Measurements from ENCODE around the gene EIPR1.
A peak's percentile ranks its signal among the peaks of the same experiment; 100 is the strongest.

The EIPR1 gene

GRCh38 chr2:3377612-3378432, at the start of gene EIPR1:
EIPR1 (minus strand) TSS chr2:3377818; CDS start chr2:3377689, 129 bp downstream.
- peak; percentile 96 for DNase-seq

GRCh38 chr2:3427272-3427671, 49.7 kb upstream of the EIPR1 start:
- DNase-seq, result no peak

- no peak for DNase-seq
Measured at GRCh38 chr2:3426615-3427014, 49.0 kb upstream of the EIPR1 start.

- DNase-seq, result no peak
Measured at GRCh38 chr2:3424171-3424795, 46.7 kb upstream of the EIPR1 start.

- DNase-seq, result peak; percentile 22
Measured at GRCh38 chr2:3423492-3424170, 46.0 kb upstream of the EIPR1 start.

- no peak for DNase-seq
Measured at GRCh38 chr2:3422161-3422779, 44.7 kb upstream of the EIPR1 start.

- DNase-seq, result no peak
Measured at GRCh38 chr2:3421580-3421979, 44.0 kb upstream of the EIPR1 start.

GRCh38 chr2:3420769-3421397, 43.3 kb upstream of the EIPR1 start:
- DNase-seq, result no peak

- no peak for DNase-seq
Measured at GRCh38 chr2:3420076-3420768, 42.6 kb upstream of the EIPR1 start.

- no peak for DNase-seq
Measured at GRCh38 chr2:3418766-3419404, 41.3 kb upstream of the EIPR1 start.

GRCh38 chr2:3414133-3414860, 36.7 kb upstream of the EIPR1 start:
- no peak for DNase-seq

GRCh38 chr2:3413697-3414096, 36.1 kb upstream of the EIPR1 start:
- peak; percentile 47 for DNase-seq

- DNase-seq, result no peak
Measured at GRCh38 chr2:3411103-3411502, 33.5 kb upstream of the EIPR1 start.

GRCh38 chr2:3409627-3410170, 32.1 kb upstream of the EIPR1 start:
- DNase-seq, result no peak

- no peak for DNase-seq
Measured at GRCh38 chr2:3408781-3409180, 31.2 kb upstream of the EIPR1 start.

GRCh38 chr2:3406501-3406900, 28.9 kb upstream of the EIPR1 start:
- no peak for DNase-seq

- no peak for DNase-seq
Measured at GRCh38 chr2:3405876-3406275, 28.3 kb upstream of the EIPR1 start.

- DNase-seq, result no peak
Measured at GRCh38 chr2:3405307-3405706, 27.7 kb upstream of the EIPR1 start.

- DNase-seq, result no peak
Measured at GRCh38 chr2:3404349-3404894, 26.8 kb upstream of the EIPR1 start.

- DNase-seq, result no peak
Measured at GRCh38 chr2:3403587-3404334, 26.1 kb upstream of the EIPR1 start.

All from COR-L47 (cell line).